Activated CD4-positive, alpha-beta memory T cell treated with anti-CD3 and anti-CD28 coated beads for 36 hours (primary cell): ENCODE measurements around the gene ZNF778. TPM values are rescaled to one million over a fixed set of nuclear protein-coding genes. Genes with fewer than 3 reads are reported as not detected.
"Not testable (repeated sequence)": the region's sequence is repeated elsewhere in the genome, so short reads cannot be mapped to it uniquely, and the experiment has no call there.

Experiments used
- CTCF ChIA-PET: fragments of 350-600 bp; sonication (Branson Sonifier 250); formaldehyde crosslinking; loops from one replicate; lab custom pipeline; 2021; ENCODE audit warnings: antibody characterized with exemption, inconsistent platforms; lab: Charles Lee
- POLR2A ChIA-PET: fragments of 350-600 bp; sonication (Branson Sonifier 250); formaldehyde crosslinking; loops from one replicate; lab custom pipeline; 2021; ENCODE audit warnings: antibody characterized with exemption; lab: Charles Lee
- DNase-seq: peaks from one replicate; pipeline ENCODE4 v3.0.0-alpha.2; 2020
- H3K27ac Mint-ChIP-seq: one replicate; pipeline ENCODE4 v1.8.0; 2021; ENCODE audit warnings: mixed read lengths
- H3K27me3 Mint-ChIP-seq: one replicate; pipeline ENCODE4 v1.8.0; 2021; ENCODE audit warnings: mixed read lengths
- H3K36me3 Mint-ChIP-seq: one replicate; pipeline ENCODE4 v1.8.0; 2021; ENCODE audit warnings: mixed read lengths
- H3K4me1 Mint-ChIP-seq: one replicate; pipeline ENCODE4 v1.8.0; 2021; ENCODE audit warnings: low read depth, mixed read lengths
- H3K4me3 Mint-ChIP-seq: one replicate; pipeline ENCODE4 v1.8.0; 2021; ENCODE audit warnings: mild to moderate bottlenecking, mixed read lengths
- H3K9me3 Mint-ChIP-seq: one replicate; pipeline ENCODE4 v1.8.0; 2021; ENCODE audit warnings: mixed read lengths
- intact Hi-C: fragments of 100-400 bp; cut with micrococcal nuclease; formaldehyde crosslinking; loops from one replicate; pipeline ENCODE4 v1.15.1; 2023
- total RNA-seq, 2 experiments: library from RNA; stranded (reverse); gene quantifications; one replicate each; pipeline ENCODE4 v1.2.3, GENCODE V29; 2021

The ZNF778 gene
- total RNA-seq, 2 experiments from 2014 or later: 7.4 to 7.9 TPM

DNA sequence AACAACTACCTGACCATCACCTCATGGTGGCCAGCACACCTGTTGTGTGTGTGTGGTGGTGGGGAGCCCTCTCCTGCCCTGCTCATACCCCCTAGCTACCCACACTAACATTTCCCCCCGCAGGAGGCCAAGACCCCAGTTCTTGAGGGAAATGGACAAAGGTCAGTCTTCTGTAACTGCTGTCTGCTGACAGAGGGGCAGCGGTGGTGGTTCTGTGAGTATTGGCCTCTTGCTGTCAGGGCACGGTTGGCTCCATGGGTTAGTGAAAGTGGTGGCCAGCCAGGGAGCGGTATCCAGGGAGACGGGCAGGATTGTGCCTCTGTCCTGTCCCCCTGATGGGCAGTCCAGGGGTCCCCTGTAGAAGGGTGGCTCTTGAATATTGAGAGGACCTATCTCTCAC is 26.2 kb downstream of the ZNF778 start:
- Mint-ChIP-seq H3K27me3 (no peaks in the 10 kb centered on the region), H3K9me3 (no peaks in the 10 kb centered on the region), H3K4me1 (peaks cover 6% of the 10 kb centered on the region), H3K4me3 (no peak overlapping the region), H3K36me3 (peaks cover 3% of the 10 kb centered on the region), H3K27ac (no peak overlapping the region)
- intact Hi-C loops: loop anchor here (5.0 kb wide), 1 partner anchor 244 kb away; no protein-coding TSS in a partner anchor
- DNase-seq: no peak
- POLR2A ChIA-PET: no interaction called here
- CTCF ChIA-PET: interaction anchor here (0.9 kb wide), 1 partner anchor 28 kb away, joined by 3 read pairs; no protein-coding TSS in a partner anchor

DNA sequence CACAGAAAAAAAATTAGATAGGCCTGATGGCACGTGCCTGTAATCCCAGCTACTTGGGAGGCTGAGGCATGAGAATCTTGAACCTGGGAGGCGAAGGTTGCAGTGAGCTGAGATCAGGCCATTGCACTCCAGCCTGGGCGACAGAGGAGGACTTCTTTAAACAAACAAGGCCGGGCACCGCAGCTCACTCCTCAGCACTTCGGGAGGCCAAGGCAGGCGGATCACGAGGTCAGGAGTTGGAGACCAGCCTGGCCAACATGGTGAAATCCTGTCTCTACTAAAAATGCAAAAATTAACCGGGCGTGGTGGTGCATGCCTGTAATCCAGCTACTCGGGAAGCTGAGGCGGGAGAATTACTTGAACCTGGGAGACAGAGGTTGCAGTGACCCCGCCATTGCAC is 26.8 kb downstream of the ZNF778 start:
- H3K36me3 Mint-ChIP-seq, POLR2A ChIA-PET, H3K4me3 Mint-ChIP-seq, H3K27ac Mint-ChIP-seq, H3K4me1 Mint-ChIP-seq, H3K9me3 Mint-ChIP-seq, CTCF ChIA-PET, DNase-seq, H3K27me3 Mint-ChIP-seq: not testable (repeated sequence)
- intact Hi-C loops: loop anchor here (5.0 kb wide), 1 partner anchor 243 kb away; no protein-coding TSS in a partner anchor

DNA sequence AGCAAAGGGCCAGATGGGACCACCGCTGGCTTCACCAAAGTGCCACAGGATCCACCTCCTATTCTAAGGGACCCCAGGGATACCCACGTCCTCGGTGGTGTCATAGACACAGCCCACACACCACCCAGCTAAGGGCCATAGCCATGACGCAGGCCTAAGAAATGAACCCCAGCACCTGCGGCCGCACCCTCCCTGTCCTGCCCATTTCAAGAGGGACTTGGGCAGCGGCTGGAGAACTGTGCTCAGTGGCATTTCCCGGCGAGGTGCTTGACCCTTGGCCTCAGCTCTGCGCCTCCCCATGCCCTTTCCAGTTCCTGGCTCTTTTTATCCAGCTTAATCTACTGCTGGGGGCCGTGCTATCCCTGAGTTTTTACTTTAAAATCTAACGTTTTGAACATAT is 27.3 kb downstream of the ZNF778 start:
- intact Hi-C loops: loop anchor here (5.0 kb wide), 1 partner anchor 243 kb away; no protein-coding TSS in a partner anchor
- H3K9me3 Mint-ChIP-seq: no peaks in the 10 kb centered on the region
- peaks cover 3% of the 10 kb centered on the region for H3K36me3 Mint-ChIP-seq
- H3K27me3 Mint-ChIP-seq: no peaks in the 10 kb centered on the region
- CTCF ChIA-PET: no interaction called here
- peaks cover 5% of the 10 kb centered on the region for H3K4me1 Mint-ChIP-seq
- no peak for DNase-seq
- H3K27ac Mint-ChIP-seq: no peak overlapping the region
- no peak overlapping the region for H3K4me3 Mint-ChIP-seq
- POLR2A ChIA-PET: no interaction called here

DNA sequence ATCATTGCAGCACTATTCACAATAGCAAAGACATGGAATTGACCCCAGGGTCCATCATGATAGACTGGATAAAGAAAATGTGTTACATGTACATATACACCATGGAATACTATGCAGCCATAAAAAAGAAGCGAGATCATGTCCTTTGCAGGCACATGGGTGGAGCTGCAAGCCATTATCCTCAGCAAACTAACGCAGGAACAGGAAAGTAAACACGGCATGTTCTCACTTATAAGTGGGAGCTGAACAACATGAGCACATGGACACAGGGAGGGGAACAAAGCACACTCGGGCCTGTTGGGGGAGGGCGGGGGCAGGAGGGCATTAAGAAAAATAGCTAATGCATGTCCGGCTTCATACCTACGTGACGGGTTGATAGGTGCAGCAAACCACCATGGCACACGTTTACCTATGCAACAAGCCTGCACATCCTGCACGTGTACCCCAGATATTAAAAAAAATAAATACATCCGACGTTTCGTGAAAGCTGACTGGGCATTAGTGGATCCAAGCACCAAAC is 28.9 kb downstream of the ZNF778 start:
- POLR2A ChIA-PET: interaction anchor here (1.8 kb wide), 1 partner anchor 68 kb away, joined by 5 read pairs; no protein-coding TSS in a partner anchor
- peaks cover 5% of the 10 kb centered on the region for H3K36me3 Mint-ChIP-seq
- H3K9me3 Mint-ChIP-seq: peaks cover 8% of the 10 kb centered on the region
- intact Hi-C loops: no loop called here
- CTCF ChIA-PET: interaction anchor here (1.1 kb wide), 1 partner anchor 433 kb away, joined by 4 read pairs; no protein-coding TSS in a partner anchor
- H3K4me3 Mint-ChIP-seq: peak overlapping the region; percentile 71
- no peaks in the 10 kb centered on the region for H3K27me3 Mint-ChIP-seq
- no peak for DNase-seq
- no peak overlapping the region for H3K27ac Mint-ChIP-seq
- peaks cover 2% of the 10 kb centered on the region for H3K4me1 Mint-ChIP-seq

GRCh38 chr16:89246903-89247733 is 29.6 kb downstream of the ZNF778 start:
- Mint-ChIP-seq H3K27me3 (no peaks in the 10 kb centered on the region), H3K9me3 (peaks cover 8% of the 10 kb centered on the region), H3K4me3 (peak overlapping the region; percentile 71), H3K36me3 (peaks cover 5% of the 10 kb centered on the region), H3K4me1 (peaks cover 2% of the 10 kb centered on the region), H3K27ac (no peak overlapping the region)
- POLR2A ChIA-PET: interaction anchor here (1.0 to 1.8 kb wide), 2 partner anchors 29 to 67 kb away, joined by 3 to 5 read pairs; partner anchors contain the start of gene ZNF778
- CTCF ChIA-PET: interaction anchor here (0.9 to 1.5 kb wide), 6 partner anchors 29 to 434 kb away, joined by 3 to 7 read pairs (median 4); partner anchors contain the start of gene ZNF778
- peak; percentile 97 for DNase-seq
- intact Hi-C loops: no loop called here

DNA sequence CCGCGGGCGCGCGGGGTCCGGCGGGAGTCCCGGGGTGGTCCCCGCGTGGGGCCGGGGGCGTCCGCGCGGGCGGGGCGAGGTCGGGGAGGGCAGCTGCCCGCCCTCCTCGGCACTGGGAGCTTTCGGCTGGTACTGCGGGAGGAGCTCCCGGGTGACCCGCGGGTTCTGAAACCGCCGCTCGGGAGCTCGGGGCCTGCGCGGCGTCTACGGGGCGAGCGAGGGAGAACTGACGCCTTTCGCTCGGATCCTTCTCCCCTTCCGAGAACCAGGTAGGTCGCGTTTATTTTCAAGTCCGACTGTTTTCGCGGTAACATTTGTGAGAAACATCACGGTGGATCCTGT is 30.2 kb downstream of the ZNF778 start:
- POLR2A ChIA-PET: interaction anchor here (1.0 to 1.8 kb wide), 2 partner anchors 30 to 67 kb away, joined by 3 to 5 read pairs; partner anchors contain the start of gene ZNF778
- H3K27ac Mint-ChIP-seq, DNase-seq, H3K27me3 Mint-ChIP-seq, H3K9me3 Mint-ChIP-seq, H3K4me1 Mint-ChIP-seq, H3K36me3 Mint-ChIP-seq, intact Hi-C loops: not testable (repeated sequence)
- peak overlapping the region; percentile 70 for H3K4me3 Mint-ChIP-seq
- CTCF ChIA-PET: interaction anchor here (0.9 to 1.5 kb wide), 5 partner anchors 30 to 309 kb away, joined by 3 to 7 read pairs (median 4); partner anchors contain the start of gene ZNF778

GRCh38 chr16:89248196-89248982 is 30.9 kb downstream of the ZNF778 start:
- Mint-ChIP-seq H3K27ac (no peak overlapping the region), H3K9me3 (peaks cover 8% of the 10 kb centered on the region), H3K4me3 (peak overlapping the region; percentile 70), H3K4me1 (peaks cover 2% of the 10 kb centered on the region), H3K36me3 (peaks cover 5% of the 10 kb centered on the region), H3K27me3 (no peaks in the 10 kb centered on the region)
- no peak for DNase-seq
- intact Hi-C loops: no loop called here
- ChIA-PET CTCF (interaction anchor here (1.0 to 1.5 kb wide), 2 partner anchors 41 to 309 kb away, joined by 4 to 7 read pairs; no protein-coding TSS in a partner anchor), POLR2A (no interaction called here)

DNA sequence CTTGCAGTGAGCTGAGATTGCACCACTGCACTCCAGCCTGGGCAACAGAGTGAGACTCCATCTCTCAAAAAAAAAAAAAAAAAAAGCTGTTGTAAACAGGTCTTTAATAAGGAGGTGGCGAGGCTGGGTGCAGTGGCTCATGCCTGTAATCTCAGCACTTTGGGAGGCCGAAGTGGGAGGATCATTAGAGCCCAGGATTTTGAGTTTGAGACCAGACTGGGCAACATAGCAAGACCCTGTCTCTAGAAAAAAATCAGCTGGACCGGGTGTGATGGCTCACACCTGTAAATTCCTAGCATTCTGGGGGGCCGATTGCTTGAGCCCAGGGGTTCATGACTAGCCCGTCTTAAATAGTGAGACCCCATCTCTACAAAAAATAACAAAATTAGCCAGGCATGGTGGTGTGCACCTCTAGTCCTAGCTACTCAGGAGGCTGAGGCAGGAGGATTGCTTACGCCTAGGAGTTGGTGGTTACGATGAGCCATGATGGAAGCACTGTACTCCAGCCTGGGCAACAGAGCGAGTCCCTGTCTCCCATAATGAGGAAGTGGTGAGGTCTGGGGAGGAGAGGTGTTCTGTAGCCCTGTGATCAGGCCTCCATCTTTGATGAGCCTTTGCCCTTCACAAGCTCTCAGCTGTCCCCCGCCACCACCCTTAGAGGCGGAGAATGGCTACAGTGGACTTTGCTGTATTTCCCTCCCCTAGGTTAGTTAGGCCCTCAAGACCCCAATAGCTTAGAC is 36.2 kb downstream of the ZNF778 start:
- POLR2A ChIA-PET: no interaction called here

GRCh38 chr16:89256651-89257254 is 39.2 kb downstream of the ZNF778 start:
- intact Hi-C loops: no loop called here
- peaks cover 16% of the 10 kb centered on the region for H3K4me1 Mint-ChIP-seq
- CTCF ChIA-PET: interaction anchor here (1.0 kb wide), 1 partner anchor 16 kb away, joined by 3 read pairs; no protein-coding TSS in a partner anchor
- no peaks in the 10 kb centered on the region for H3K36me3 Mint-ChIP-seq
- H3K27me3 Mint-ChIP-seq: peaks cover 14% of the 10 kb centered on the region
- POLR2A ChIA-PET: no interaction called here
- H3K4me3 Mint-ChIP-seq: peak overlapping the region; percentile 54
- DNase-seq: peak; percentile 89
- no peaks in the 10 kb centered on the region for H3K9me3 Mint-ChIP-seq
- no peak overlapping the region for H3K27ac Mint-ChIP-seq

More for the DNA sequence above, 36.2 kb downstream of the ZNF778 start:
- peaks cover 5% of the 10 kb centered on the region for H3K36me3 Mint-ChIP-seq
- CTCF ChIA-PET: no interaction called here
- no peak overlapping the region for H3K4me3 Mint-ChIP-seq
- no peak overlapping the region for H3K27ac Mint-ChIP-seq
- no peak for DNase-seq
- H3K4me1 Mint-ChIP-seq: peaks cover 16% of the 10 kb centered on the region
- H3K27me3 Mint-ChIP-seq: peaks cover 14% of the 10 kb centered on the region
- H3K9me3 Mint-ChIP-seq: peaks cover 8% of the 10 kb centered on the region
- intact Hi-C loops: no loop called here

GRCh38 chr16:89257281-89257731 is 39.8 kb downstream of the ZNF778 start:
- peaks cover 16% of the 10 kb centered on the region for H3K4me1 Mint-ChIP-seq
- ChIA-PET POLR2A (no interaction called here), CTCF (interaction anchor here (0.6 to 1.0 kb wide), 2 partner anchors 17 to 252 kb away, joined by 3 read pairs; no protein-coding TSS in a partner anchor)
- H3K27me3 Mint-ChIP-seq: peaks cover 14% of the 10 kb centered on the region
- no peak overlapping the region for H3K27ac Mint-ChIP-seq
- intact Hi-C loops: no loop called here
- no peaks in the 10 kb centered on the region for H3K36me3 Mint-ChIP-seq
- H3K4me3 Mint-ChIP-seq: peak overlapping the region; percentile 63
- H3K9me3 Mint-ChIP-seq: no peaks in the 10 kb centered on the region
- no peak for DNase-seq
